Lower leg skin (tissue), 4 donors: ENCODE measurements around the gene ASB8. TPM values are rescaled to one million over a fixed set of nuclear protein-coding genes. Genes with fewer than 3 reads are reported as not detected.

Experiments
- DNase-seq, 2 donors: peaks; one replicate each; pipeline ENCODE4 v3.0.0-alpha.2; 2019; ENCODE audit warnings: low spot score in 2 of 2
- H3K4me3 ChIP-seq: fragments of 200-600 bp; sonication (generic); 2 replicates; pipeline ENCODE4 v1.5.1; 2017; ENCODE audit warnings: mild to moderate bottlenecking, low read depth; ENCODE audit not compliant: poor library complexity, severe bottlenecking
- CTCF ChIP-seq, 3 donors: fragments of 450-650 bp; IDR thresholded peaks; one replicate each; pipeline ENCODE4 v1.5.1; 2016; ENCODE audit warnings: antibody characterized with exemption in 3 of 3, mild to moderate bottlenecking in 3 of 3, moderate library complexity in 2 of 3
- POLR2A ChIP-seq, 2 donors: fragments of 450-650 bp; IDR thresholded peaks; one replicate each; pipeline ENCODE4 v1.6.1; 2016 to 2017; ENCODE audit warnings: antibody characterized with exemption in 2 of 2, mild to moderate bottlenecking in 1 of 2, moderate library complexity in 1 of 2
- WGBS, 2 donors: methylation state at CpG; one replicate each; pipeline ENCODE4 v1.1.5; 2018; 5-methylcytosine and 5-hydroxymethylcytosine counted together
- intact Hi-C: fragments of 100-400 bp; cut with DNase I; formaldehyde crosslinking; loops from one replicate; pipeline ENCODE4 v1.15.0; 2023; ENCODE audit warnings: low total_unique reads
- total RNA-seq, 4 donors: library from RNA; depleted of rRNA; stranded (reverse); fragments of >200 nt; gene quantifications; one replicate each; pipeline ENCODE4 v1.1.0, GENCODE V29; 2016

Gene ASB8
- total RNA-seq, 4 donors from 2014 or later = 26.5 to 31.0 (median 27.9) TPM

- WGBS, 2 donors = 69 to 77% methylated on average over 2 of the region's 2 CpGs
- no peak overlapping the region for H3K4me3 ChIP-seq
- no peak for DNase-seq
- intact Hi-C loops = no loop called here
- TF ChIP-seq CTCF (IDR thresholded peaks at IDR 0.05) (no peak), POLR2A (IDR thresholded peaks at IDR 0.05) (no peak)
These were observed 35.1 kb downstream of the ASB8 start for GRCh38 chr12:48122065-48122834.

- 88 to 96% methylated on average over 1 of the region's 1 CpG for WGBS, 2 donors
- no peak overlapping the region for H3K4me3 ChIP-seq
- no peak for TF ChIP-seq POLR2A (IDR thresholded peaks at IDR 0.05)
- TF ChIP-seq CTCF (IDR thresholded peaks at IDR 0.05) = no peak
- intact Hi-C loops = no loop called here
- DNase-seq = no peak
These were observed 35.8 kb downstream of the ASB8 start for GRCh38 chr12:48121522-48121921.

- TF ChIP-seq POLR2A (IDR thresholded peaks at IDR 0.05) (no peak), CTCF (IDR thresholded peaks at IDR 0.05) (no peak)
- no peak for DNase-seq
- WGBS, 2 donors = 10 to 16% methylated on average over 5 of the region's 5 CpGs
- H3K4me3 ChIP-seq = peak overlapping the region; percentile 61
- intact Hi-C loops = no loop called here
These were observed 37.5 kb downstream of the ASB8 start for GRCh38 chr12:48119834-48120195.

DNA sequence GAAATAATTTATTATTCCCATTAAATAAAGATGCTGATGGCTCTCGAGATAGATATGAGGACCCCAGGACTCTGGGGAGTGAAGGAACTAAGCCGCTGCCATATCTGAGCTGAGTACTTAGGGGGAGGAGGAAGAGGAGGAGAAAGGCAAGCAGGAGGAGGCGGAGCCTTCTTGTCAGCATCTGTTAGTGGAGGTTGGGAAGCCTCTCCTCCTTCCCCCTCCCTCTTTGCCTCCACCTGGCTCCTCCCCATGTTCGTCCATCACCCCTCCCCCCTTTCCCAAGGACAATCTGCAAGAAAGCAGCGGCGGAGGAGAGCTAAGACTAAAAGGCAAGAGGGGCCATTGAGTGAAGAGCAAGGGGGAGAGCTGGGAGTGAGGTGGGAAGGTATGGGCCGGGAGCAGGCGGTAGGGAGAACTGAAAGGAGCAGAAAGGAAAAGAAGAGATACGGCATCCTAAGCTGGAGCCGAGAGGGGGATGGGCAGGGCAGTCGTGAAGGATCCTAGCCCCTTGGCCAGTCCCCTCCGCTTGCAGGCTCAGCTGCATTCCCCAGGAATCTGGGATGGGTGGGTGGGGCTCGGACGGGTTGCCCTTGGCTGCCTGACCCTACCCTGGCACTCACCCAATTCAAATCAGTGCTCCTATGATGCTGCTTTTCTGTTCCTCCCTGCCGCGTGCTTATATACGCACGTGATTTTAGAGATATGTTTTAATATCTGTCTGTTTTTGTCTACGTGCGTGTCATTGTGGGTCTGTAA is 38.1 kb downstream of the ASB8 start, which contains the start of gene PFKM:
TSS of gene PFKM (plus strand) at position 287 of the 756 bp plus-strand sequence. CDS start 3,411 bp downstream, outside the sequence.
- H3K4me3 ChIP-seq = peak within 1 kb of the TSS; percentile 61
- peak; percentile 78 to 91 for DNase-seq
- 1% methylated on average over 20 of the region's 20 CpGs for WGBS, 2 donors
- TF ChIP-seq POLR2A (IDR thresholded peaks at IDR 0.05) (no peak), CTCF (IDR thresholded peaks at IDR 0.05) (no peak)
- intact Hi-C loops = no loop called here

GRCh38 chr12:48118284-48118871 is 38.9 kb downstream of the ASB8 start:
- DNase-seq = no peak
- intact Hi-C loops = no loop called here
- TF ChIP-seq CTCF (IDR thresholded peaks at IDR 0.05) (no peak), POLR2A (IDR thresholded peaks at IDR 0.05) (no peak)
- no peak overlapping the region for H3K4me3 ChIP-seq
- 25 to 46% methylated on average over 3 of the region's 3 CpGs for WGBS, 2 donors
